H1 (cell line): Measurements from ENCODE around the gene CNTD1. TPM values are rescaled to one million over a fixed set of nuclear protein-coding genes. Genes with fewer than 3 reads are reported as not detected.

ENCODE experiments used
- BACH1 ChIP-seq: IDR thresholded peaks from 2 replicates; pipeline ENCODE4 v1.6.1; 2012; ENCODE audit warnings: low read length, improper control_type of control experiment
- CHD7 ChIP-seq: fragments of 300-600 bp; sonication (generic); IDR thresholded peaks from 2 replicates; pipeline ENCODE4 v1.7.1; 2012; ENCODE audit warnings: low read length, moderate library complexity, mild to moderate bottlenecking, inconsistent platforms; ENCODE audit not compliant: insufficient replicate concordance
- CTBP2 ChIP-seq: IDR thresholded peaks from 2 replicates; pipeline ENCODE4 v1.7.0; 2011; ENCODE audit warnings: borderline replicate concordance, mild to moderate bottlenecking, moderate library complexity, mixed read lengths, low read length; ENCODE audit not compliant: insufficient read depth, insufficient read length
- EP300 ChIP-seq, 2 experiments: IDR thresholded peaks; 1 replicate in 1 of 2; 2 replicates in 1 of 2; pipeline ENCODE4 v1.6.1; 2011 to 2012; ENCODE audit warnings: low read depth in 2 of 2, low read length in 2 of 2, mild to moderate bottlenecking in 2 of 2, borderline replicate concordance in 1 of 2, inconsistent platforms in 1 of 2, moderate library complexity in 1 of 2
- GTF2F1 ChIP-seq: IDR thresholded peaks from 2 replicates; pipeline ENCODE4 v1.6.1; 2012; ENCODE audit warnings: low read depth, low read length, improper control_type of control experiment, borderline replicate concordance
- HDAC2 ChIP-seq, 2 experiments: fragments of 300-600 bp in 1 of 2; sonication (generic) in 1 of 2; IDR thresholded peaks; 2 replicates each; pipeline ENCODE4 v1.6.1; 2011 to 2012; ENCODE audit warnings: low read depth in 2 of 2, low read length in 2 of 2, mild to moderate bottlenecking in 2 of 2, moderate library complexity in 2 of 2, borderline replicate concordance in 1 of 2, inconsistent platforms in 1 of 2
- SIN3A ChIP-seq, 2 experiments: IDR thresholded peaks in 1 of 2; conservative IDR thresholded peaks in 1 of 2; 2 replicates each; pipeline ENCODE4 v1.6.1; 2011 to 2012; ENCODE audit warnings: low read length in 2 of 2, improper control_type of control experiment in 1 of 2, low read depth in 1 of 2, mild to moderate bottlenecking in 1 of 2
- SRF ChIP-seq: IDR thresholded peaks from 2 replicates; pipeline ENCODE4 v1.6.1; 2011; ENCODE audit warnings: mild to moderate bottlenecking, low read depth, low read length, moderate library complexity
- TAF7 ChIP-seq: optimal IDR thresholded peaks from 2 replicates; pipeline ENCODE3; 2011; ENCODE audit warnings: low read depth, mild to moderate bottlenecking, inconsistent platforms, low read length, moderate library complexity, borderline replicate concordance
- polyA plus RNA-seq, 7 experiments: library from polyadenylated mRNA; depleted of rRNA in 3 of 7; stranded (reverse) in 5 of 7; unstranded in 2 of 7; fragments of >200 nt in 5 of 7; fragments of 200-250 nt in 2 of 7; gene quantifications; 1 replicate in 5 of 7; 2 replicates in 1 of 7; 4 replicates in 1 of 7; pipeline versions ENCODE4 v1.2.1 to v1.2.3, GENCODE V29; 2011 to 2013; ENCODE audit warnings: missing spikeins in 2 of 7, mixed read lengths in 2 of 7
- total RNA-seq: library from RNA; stranded (reverse); fragmentation: NEBNext Ultra II Directional; extraction: Animal tissue kit (Norgen Biotek cat#: 25700); gene quantifications from 2 replicates; pipeline ENCODE4 v1.2.1, GENCODE V29; 2021

The CNTD1 gene
- total and polyA plus RNA-seq, 2 of the 8 experiments (the other 6 are each of a cell fraction or from before 2014, with no cell fraction given): not detected

DNA sequence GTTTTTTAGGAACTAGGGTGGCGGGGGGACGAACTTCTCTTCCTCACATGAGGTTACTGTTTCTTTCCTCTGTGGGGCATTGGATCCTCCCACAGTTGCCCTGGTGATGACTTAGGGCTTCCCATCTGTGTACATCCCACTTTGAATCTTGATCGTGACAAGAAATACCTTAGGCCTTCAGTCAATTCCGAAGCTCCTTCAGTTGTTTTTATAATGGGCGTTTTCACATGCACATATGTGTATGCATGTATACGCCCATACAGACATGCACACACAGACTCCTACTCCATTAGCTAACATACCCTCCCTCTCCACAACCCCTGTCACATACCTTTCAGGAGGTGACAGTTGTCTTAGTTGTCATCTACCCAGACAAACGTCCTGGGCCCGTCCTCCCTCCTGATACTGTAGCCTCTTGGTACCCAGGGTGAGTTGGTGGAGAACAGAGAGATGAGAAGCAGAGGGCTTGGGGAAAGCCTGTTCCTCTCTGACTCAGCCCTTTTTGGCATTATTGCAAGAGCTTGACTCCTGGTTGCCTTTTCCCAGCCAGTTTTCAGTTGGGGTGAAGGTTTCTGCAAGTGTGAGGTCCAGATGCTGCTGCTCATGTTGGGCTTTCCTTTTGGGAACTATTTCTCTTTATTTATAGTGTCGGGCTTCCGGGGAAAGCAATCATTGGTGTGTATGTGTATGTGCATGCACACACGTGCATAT lies 43.5 kb downstream of the CNTD1 start (continued):
- TF ChIP-seq CHD7 (no peak), BACH1 (no peak), TAF7 (no peak), SIN3A (conservative IDR thresholded peaks at IDR 0.05 in 1 of 2, IDR thresholded peaks at IDR 0.05 in 1 of 2; ENCODE audit: low read depth in 1 of 2, low read length in 2 of 2) (no peak), CTBP2 (no peak), SRF (no peak), HDAC2 (IDR thresholded peaks at IDR 0.05; ENCODE audit: borderline replicate concordance in 1 of 2, low read depth in 2 of 2, low read length in 2 of 2) (no peak), GTF2F1 (no peak), EP300 (IDR thresholded peaks at IDR 0.05; ENCODE audit: borderline replicate concordance in 1 of 2, low read depth in 2 of 2, low read length in 2 of 2) (no peak)
